SK-N-SH (cell line): ENCODE data around the gene NFKBIE. TPM values are rescaled to one million over a fixed set of nuclear protein-coding genes. Genes with fewer than 3 reads are reported as not detected.

ENCODE experiments used
- CTCF ChIA-PET: fragments of 300-600, 350-600 bp; formaldehyde crosslinking; extraction: SDS; loops from one replicate; lab custom pipeline; 2021; lab: Yijun Ruan, JAX
- POLR2A ChIA-PET: fragments of 350-600 bp; sonication (Branson Sonifier 250); formaldehyde crosslinking; extraction: SDS; loops from one replicate; lab custom pipeline; 2020; ENCODE audit warnings: antibody characterized with exemption, inconsistent platforms; lab: Yijun Ruan, JAX
- DNase-seq: peaks from one replicate; pipeline ENCODE4 v3.0.0; 2012
- H2AFZ ChIP-seq: fragments of 200-600 bp; sonication (generic); 2 replicates; pipeline ENCODE4 v1.8.1; 2016; ENCODE audit warnings: antibody characterized with exemption, mild to moderate bottlenecking, low read depth
- H3F3A ChIP-seq: fragments of 200-600 bp; sonication (generic); replicated peaks from 2 replicates; pipeline ENCODE3; 2016; ENCODE audit warnings: antibody characterized with exemption, mild to moderate bottlenecking; ENCODE audit not compliant: insufficient read depth
- H3K27ac ChIP-seq, 2 experiments: fragments of 200-500 bp in 1 of 2; fragments of 200-600 bp in 1 of 2; sonication (Bioruptor generic) in 1 of 2; sonication (generic), shearing (Covaris generic) in 1 of 2; 2 replicates each; pipeline versions ENCODE4 v1.5.1 to v1.6.1; 2014 to 2016; ENCODE audit warnings: low read depth in 2 of 2, inconsistent platforms in 1 of 2, low read length in 1 of 2, mild to moderate bottlenecking in 1 of 2, mixed read lengths in 1 of 2
- H3K27me3 ChIP-seq: fragments of 200-600 bp; sonication (generic), shearing (Covaris generic); 2 replicates; pipeline ENCODE4 v1.6.1; 2016; ENCODE audit warnings: mixed run types; ENCODE audit not compliant: insufficient read depth
- H3K36me3 ChIP-seq, 2 experiments: fragments of 200-500 bp in 1 of 2; fragments of 200-600 bp in 1 of 2; sonication (Bioruptor generic) in 1 of 2; sonication (generic) in 1 of 2; replicated peaks in 1 of 2; 2 replicates each; pipeline versions ENCODE3 to v1.5.1; 2014 to 2016; ENCODE audit warnings: low read length in 1 of 2, mild to moderate bottlenecking in 1 of 2; ENCODE audit not compliant: insufficient read depth in 2 of 2, control insufficient read depth in 1 of 2
- H3K4me1 ChIP-seq, 2 experiments: fragments of 200-500 bp in 1 of 2; fragments of 200-600 bp in 1 of 2; sonication (Bioruptor generic) in 1 of 2; sonication (generic), shearing (Covaris generic) in 1 of 2; 2 replicates each; pipeline versions ENCODE4 v1.5.1 to v1.6.1; 2014 to 2016; ENCODE audit warnings: low read depth in 1 of 2, low read length in 1 of 2, mixed run types in 1 of 2; ENCODE audit not compliant: insufficient read depth in 2 of 2, control insufficient read depth in 1 of 2
- H3K4me2 ChIP-seq: fragments of 200-600 bp; sonication (generic), shearing (Covaris generic); 2 replicates; pipeline ENCODE4 v1.6.1; 2017; ENCODE audit warnings: mixed run types
- H3K4me3 ChIP-seq, 2 experiments: fragments of 200-500 bp in 1 of 2; fragments of 200-600 bp in 1 of 2; sonication (Bioruptor generic) in 1 of 2; sonication (generic), shearing (Covaris generic) in 1 of 2; 2 replicates each; pipeline versions ENCODE4 v1.5.1 to v1.8.1; 2014 to 2016; ENCODE audit warnings: low read depth in 2 of 2, inconsistent platforms in 1 of 2, low read length in 1 of 2, mild to moderate bottlenecking in 1 of 2, mixed read lengths in 1 of 2, moderate library complexity in 1 of 2
- H3K79me2 ChIP-seq: fragments of 200-600 bp; sonication (generic); 2 replicates; pipeline ENCODE4 v1.8.1; 2017; ENCODE audit warnings: mild to moderate bottlenecking; ENCODE audit not compliant: insufficient read depth
- H3K9ac ChIP-seq: fragments of 200-600 bp; sonication (generic); 2 replicates; pipeline ENCODE4 v1.6.1; 2017; ENCODE audit warnings: mixed run types
- H3K9me2 ChIP-seq: fragments of 200-600 bp; sonication (generic); 2 replicates; pipeline ENCODE4 v1.6.1; 2017; ENCODE audit warnings: mixed run types
- H3K9me3 ChIP-seq: fragments of 200-600 bp; sonication (generic); 2 replicates; pipeline ENCODE4 v1.6.1; 2017; ENCODE audit warnings: mixed run types, mild to moderate bottlenecking, moderate library complexity
- H4K20me1 ChIP-seq: fragments of 200-600 bp; sonication (generic); 2 replicates; pipeline ENCODE4 v1.6.1; 2017; ENCODE audit warnings: mild to moderate bottlenecking, mixed run types; ENCODE audit not compliant: insufficient read depth
- CTCF ChIP-seq: fragments of 200-600 bp; sonication (generic); IDR thresholded peaks from 2 replicates; pipeline ENCODE4 v1.6.1; 2017; ENCODE audit warnings: antibody characterized with exemption, mild to moderate bottlenecking, moderate library complexity
- EP300 ChIP-seq, 2 experiments: IDR thresholded peaks; 2 replicates each; pipeline versions ENCODE4 v1.4.0 to v1.6.1; 2012; ENCODE audit warnings: borderline replicate concordance in 1 of 2, low read depth in 1 of 2, low read length in 1 of 2
- EZH2phosphoT487 ChIP-seq: fragments of 200-600 bp; sonication (generic); IDR thresholded peaks from 2 replicates; pipeline ENCODE4 v1.6.1; 2017; ENCODE audit warnings: low read depth, mixed run types, mild to moderate bottlenecking, antibody characterized with exemption, moderate library complexity, borderline replicate concordance
- FOSL2 ChIP-seq: IDR thresholded peaks from 2 replicates; pipeline ENCODE4 v1.4.0; 2012; ENCODE audit warnings: low read depth, mild to moderate bottlenecking, moderate library complexity, borderline replicate concordance
- GABPA ChIP-seq: IDR thresholded peaks from 2 replicates; pipeline ENCODE4 v1.4.0; 2012; ENCODE audit warnings: low read depth, mild to moderate bottlenecking
- IRF3 ChIP-seq: fragments of 150-350 bp; IDR thresholded peaks from 2 replicates; pipeline ENCODE4 v1.6.1; 2016; ENCODE audit warnings: mild to moderate bottlenecking, low read depth, low read length
- JUND ChIP-seq: IDR thresholded peaks from 2 replicates; pipeline ENCODE4 v1.4.0; 2012
- MEF2A ChIP-seq: IDR thresholded peaks from 2 replicates; pipeline ENCODE4 v1.4.0; 2012; ENCODE audit warnings: low read depth, borderline replicate concordance
- NRF1 ChIP-seq: IDR thresholded peaks from 2 replicates; pipeline ENCODE4 v1.6.1; 2012; ENCODE audit warnings: low read depth, mild to moderate bottlenecking, low read length
- RAD21 ChIP-seq: IDR thresholded peaks from 2 replicates; pipeline ENCODE4 v1.6.1; 2012; ENCODE audit warnings: mild to moderate bottlenecking, low read length
- RXRA ChIP-seq: IDR thresholded peaks from 2 replicates; pipeline ENCODE4 v1.4.0; 2012; ENCODE audit warnings: low read depth, mild to moderate bottlenecking, borderline replicate concordance
- SIN3A ChIP-seq: IDR thresholded peaks from 2 replicates; pipeline ENCODE4 v1.6.1; 2012; ENCODE audit warnings: low read depth, mild to moderate bottlenecking, low read length, moderate library complexity, borderline replicate concordance
- TAF1 ChIP-seq: IDR thresholded peaks from 2 replicates; pipeline ENCODE4 v1.6.1; 2012; ENCODE audit warnings: low read depth, mild to moderate bottlenecking, low read length, moderate library complexity, borderline replicate concordance
- TCF12 ChIP-seq: IDR thresholded peaks from 2 replicates; pipeline ENCODE4 v1.4.0; 2012
- TEAD4 ChIP-seq: IDR thresholded peaks from 2 replicates; pipeline ENCODE4 v1.4.0; 2012; ENCODE audit warnings: mild to moderate bottlenecking, borderline replicate concordance; ENCODE audit not compliant: insufficient read depth
- USF1 ChIP-seq: IDR thresholded peaks from 2 replicates; pipeline ENCODE4 v1.4.0; 2012; ENCODE audit warnings: low read depth, borderline replicate concordance
- WGBS: methylation state at CpG from one replicate; pipeline ENCODE4 v1.1.6; 2017; ENCODE audit warnings: low lambda C conversion rate; 5-methylcytosine and 5-hydroxymethylcytosine counted together
- polyA plus RNA-seq, 3 experiments: library from polyadenylated mRNA; depleted of rRNA; stranded (reverse); fragments of >200 nt; gene quantifications; 2 replicates each; pipeline ENCODE4 v1.2.3, GENCODE V29; 2012

NFKBIE gene
- polyA plus RNA-seq, 1 of the 3 experiments (the other 2 are of a cell fraction): 5.8 TPM

DNA sequence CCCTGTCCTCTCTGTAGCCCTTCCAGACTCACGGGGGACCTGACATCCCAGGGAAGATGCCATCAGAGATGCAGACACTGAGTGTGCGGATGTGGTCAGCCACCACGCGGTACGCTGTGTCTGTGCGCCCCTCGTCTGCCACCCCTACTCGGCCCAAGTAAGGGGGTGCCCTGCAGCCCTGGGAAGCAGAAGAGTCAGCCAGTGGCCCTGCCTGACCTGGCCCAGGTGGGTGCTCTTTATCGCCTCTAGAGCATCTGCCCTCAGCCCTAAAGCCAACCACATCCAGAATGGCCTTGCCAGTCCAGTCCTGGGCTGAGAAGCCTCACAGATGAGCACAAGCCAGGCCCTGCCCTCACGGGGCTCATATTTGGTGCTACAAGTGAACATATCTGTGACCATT lies 41.9 kb upstream of the NFKBIE start:
- DNase-seq: no peak
- Histone ChIP-seq H3K36me3 (peaks cover 18 to 76% of the 10 kb centered on the region in 2 experiments), H3K9ac (no peak overlapping the region), H3K27ac (no peak overlapping the region), H3K4me2 (no peak overlapping the region), H3K79me2 (peaks cover 3% of the 10 kb centered on the region; the same call in 1 of the 2 replicates), H4K20me1 (no peaks in the 10 kb centered on the region), H3K4me1 (peaks cover 3 to 5% of the 10 kb centered on the region in 2 experiments; a peak in 3 of 4 replicates), H3K27me3 (no peaks in the 10 kb centered on the region), H3K4me3 (no peak overlapping the region), H2AFZ (no peak overlapping the region), H3K9me2 (no peaks in the 10 kb centered on the region), H3K9me3 (no peaks in the 10 kb centered on the region), H3F3A (no peaks in the 10 kb centered on the region)
- CTCF ChIA-PET: interaction anchor here (1.2 to 16.5 kb wide), 5 partner anchors 11 to 50 kb away, joined by 3 to 238 read pairs (median 15); partner anchors contain the start of genes NFKBIE, SLC35B2 and TMEM151B
- 98% methylated on average over 8 of the region's 10 CpGs for WGBS
- POLR2A ChIA-PET: no interaction called here
- TF ChIP-seq TAF1 (no peak), GABPA (no peak), TEAD4 (no peak), TCF12 (no peak)

GRCh38 chr6:44306710-44307109 lies 41.4 kb upstream of the NFKBIE start:
- CTCF ChIA-PET: interaction anchor here (1.2 to 16.5 kb wide), 6 partner anchors 8 to 50 kb away, joined by 3 to 238 read pairs (median 14); partner anchors contain the start of genes NFKBIE, SLC35B2 and TMEM151B
- no peak for DNase-seq
- Histone ChIP-seq H3K9ac (no peak overlapping the region), H3K79me2 (no peaks in the 10 kb centered on the region; the same call in 1 of the 2 replicates), H3K27me3 (no peaks in the 10 kb centered on the region), H3K36me3 (peaks cover 18 to 79% of the 10 kb centered on the region in 2 experiments), H3K4me3 (no peak overlapping the region), H3K27ac (no peak overlapping the region), H3K4me2 (no peak overlapping the region), H3F3A (no peaks in the 10 kb centered on the region), H3K9me3 (no peaks in the 10 kb centered on the region), H3K4me1 (peaks cover 0 to under 1% of the 10 kb centered on the region in 2 experiments; a peak in 1 of 4 replicates), H3K9me2 (no peaks in the 10 kb centered on the region), H2AFZ (no peak overlapping the region), H4K20me1 (no peaks in the 10 kb centered on the region)
- TF ChIP-seq RAD21 (no peak), USF1 (no peak), MEF2A (no peak), CTCF (no peak), FOSL2 (no peak), RXRA (no peak), EZH2phosphoT487 (no peak), EP300 (IDR thresholded peaks at IDR 0.05; ENCODE audit: borderline replicate concordance in 1 of 2, low read depth in 1 of 2, low read length in 1 of 2) (no peak), TEAD4 (no peak), NRF1 (no peak), SIN3A (no peak), JUND (no peak), IRF3 (no peak)
- WGBS: 94% methylated on average over 7 of the region's 8 CpGs
- POLR2A ChIA-PET: no interaction called here
